Kidney tubule cell (primary cell): Measurements from ENCODE around the gene BCL7A.
A peak's percentile ranks its signal among the peaks of the same experiment; 100 is the strongest.

ENCODE experiments used
- DNase-seq: peaks from one replicate; pipeline ENCODE4 v3.0.0-alpha.2; 2018; ENCODE audit warnings: low spot score

BCL7A gene

DNA sequence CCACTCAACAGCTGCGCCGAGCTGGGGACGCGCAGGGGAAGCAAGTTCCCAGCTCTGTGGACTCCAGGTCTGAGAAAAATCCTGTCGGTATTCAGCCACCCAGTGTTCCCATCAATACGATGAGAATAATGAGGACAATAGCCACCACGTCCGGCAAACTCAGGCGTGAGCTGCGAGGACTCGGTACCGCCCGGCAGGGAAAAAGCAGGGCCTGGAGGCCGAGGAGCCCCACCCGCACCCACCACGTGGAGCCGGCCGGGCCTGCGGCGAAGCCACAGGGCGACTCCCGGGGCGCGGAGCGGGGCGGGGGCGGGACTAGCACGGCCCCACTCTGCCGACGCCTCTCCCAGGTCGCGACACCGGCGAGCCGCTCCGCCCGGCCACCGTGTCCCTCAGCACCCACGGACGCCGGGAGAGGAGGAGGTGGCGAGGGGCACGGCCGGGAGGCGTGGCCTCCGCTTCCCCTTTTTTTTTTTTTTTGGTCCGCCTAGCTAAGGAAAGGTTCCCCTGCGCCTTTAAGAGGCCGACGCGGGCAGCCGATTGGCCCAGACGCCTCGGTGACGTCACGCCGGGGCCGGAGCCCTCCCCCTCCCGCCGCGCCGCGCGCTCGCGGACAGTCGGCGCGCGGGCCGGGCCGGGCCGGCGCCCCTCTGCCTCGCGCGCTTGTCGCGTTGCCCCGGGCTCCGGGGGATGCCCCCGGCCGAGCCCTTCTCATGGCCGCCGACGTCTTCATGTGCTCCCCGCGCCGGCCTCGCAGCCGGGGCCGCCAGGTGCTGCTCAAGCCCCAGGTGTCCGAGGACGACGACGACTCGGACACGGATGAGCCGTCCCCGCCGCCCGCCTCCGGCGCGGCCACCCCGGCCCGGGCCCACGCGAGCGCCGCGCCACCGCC lies 56.7 kb downstream of the BCL7A start, which contains the start of gene MLXIP:
Gene MLXIP, plus strand, starts transcription at position 616 of the 892 bp plus-strand sequence. Its CDS starts 98 bp downstream, at position 714.
- peak; percentile 96 for DNase-seq

- peak; percentile 42 for DNase-seq
Measured at GRCh38 chr12:122079033-122079531, 57.4 kb downstream of the BCL7A start.

DNA sequence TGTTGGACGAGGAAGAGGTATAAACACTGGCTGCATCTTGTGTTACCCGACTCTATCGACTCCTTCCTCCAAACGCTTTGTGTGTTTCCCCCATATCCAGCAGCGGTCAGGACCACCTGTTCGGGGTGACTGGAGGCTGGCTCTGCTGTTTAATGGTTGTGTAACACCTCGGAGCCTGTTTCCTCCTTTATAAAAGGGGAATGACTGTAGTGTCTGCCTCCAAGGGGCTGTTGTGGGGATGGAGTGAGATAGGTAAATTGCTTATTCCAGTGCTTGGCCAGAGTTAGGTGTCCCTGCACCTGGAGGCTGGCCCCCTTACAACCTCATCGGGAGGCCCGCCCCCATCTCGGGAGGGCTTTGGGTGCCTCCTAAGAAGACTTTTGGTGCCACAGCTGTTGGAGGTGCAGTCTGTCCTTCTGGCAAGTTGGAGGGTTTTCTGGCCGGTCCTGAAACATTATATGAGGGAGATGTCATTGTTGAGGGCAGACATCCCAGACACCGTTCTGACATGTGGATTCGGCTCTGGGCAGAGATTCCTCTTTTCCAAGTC lies 57.9 kb downstream of the BCL7A start:
- no peak for DNase-seq

DNA sequence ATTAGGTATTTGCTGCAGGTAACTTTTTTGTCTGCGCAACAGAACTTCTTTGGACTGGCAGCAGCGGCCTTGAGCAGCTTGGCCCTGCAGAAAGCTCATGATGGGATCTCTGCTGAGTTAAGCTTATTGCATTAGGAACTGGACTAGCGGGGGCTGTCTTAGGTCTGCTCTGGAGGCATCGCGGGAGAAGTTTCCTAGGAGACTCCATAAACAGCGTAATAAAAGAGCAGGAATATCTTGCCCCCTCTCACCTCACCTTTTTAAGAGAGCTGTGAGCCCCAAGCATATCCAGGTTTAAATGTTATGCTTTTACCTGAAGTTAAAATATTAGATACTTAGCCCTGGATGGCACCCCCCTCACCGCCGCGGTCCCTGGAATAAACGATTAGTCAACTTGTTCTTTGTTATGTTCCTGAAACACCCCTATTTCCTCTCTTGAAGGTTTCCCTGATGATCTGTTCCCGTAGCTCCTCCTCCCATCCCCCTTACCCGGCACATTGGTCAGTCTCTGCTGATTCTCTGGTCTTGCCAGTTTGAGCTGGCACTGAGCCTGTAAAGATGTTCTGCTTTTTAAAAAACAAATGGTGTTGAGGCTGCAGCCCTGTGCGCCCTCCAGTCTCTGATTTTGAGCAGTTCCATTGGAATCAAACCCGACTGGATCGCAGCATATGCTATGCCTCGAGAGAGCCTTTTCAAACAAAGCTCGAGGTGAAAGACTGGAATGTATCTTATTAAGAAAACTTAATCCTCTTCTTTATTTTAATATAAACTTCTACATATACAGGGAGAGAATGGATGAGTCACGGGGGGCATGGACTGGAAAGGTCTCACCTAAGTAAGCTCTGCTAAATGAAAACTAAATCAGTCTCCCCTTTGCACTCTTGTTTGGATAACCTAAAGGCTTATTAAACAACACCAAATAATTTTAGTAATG lies 58.7 kb downstream of the BCL7A start:
- DNase-seq, result peak; percentile 93

DNA sequence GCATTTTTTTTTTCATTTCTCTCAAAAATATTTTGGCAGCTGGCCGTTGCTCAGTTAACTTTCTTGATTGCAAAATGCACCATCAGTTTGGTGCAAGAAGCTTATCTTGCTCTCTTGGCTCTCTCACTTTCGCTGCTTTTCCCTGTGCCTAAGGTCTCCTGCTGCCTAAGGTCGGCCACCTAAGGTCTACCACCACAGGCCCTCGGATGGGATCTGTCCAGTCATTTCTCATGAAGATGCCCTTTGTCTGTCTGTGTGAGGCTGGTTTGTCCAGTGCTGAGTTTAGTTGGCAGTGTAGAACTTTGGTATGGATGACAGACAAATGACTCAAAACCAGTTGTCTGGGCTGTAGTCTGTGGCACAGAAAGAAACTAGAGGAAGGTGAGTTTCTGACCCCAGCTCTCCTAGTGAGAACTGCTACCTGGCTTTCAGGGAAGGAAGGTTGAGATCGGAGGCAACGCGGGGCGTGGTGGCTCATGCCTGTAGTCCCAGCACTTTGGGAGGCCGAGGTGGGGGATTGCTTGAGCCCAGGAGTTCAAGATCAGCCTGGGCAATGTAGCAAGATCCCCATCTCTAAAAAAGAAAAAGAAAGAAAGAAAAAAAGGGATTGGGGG lies 59.5 kb downstream of the BCL7A start:
- DNase-seq, result peak; percentile 89

- DNase-seq, result peak; percentile 56
Measured at GRCh38 chr12:122081697-122082221, 60.1 kb downstream of the BCL7A start.

DNA sequence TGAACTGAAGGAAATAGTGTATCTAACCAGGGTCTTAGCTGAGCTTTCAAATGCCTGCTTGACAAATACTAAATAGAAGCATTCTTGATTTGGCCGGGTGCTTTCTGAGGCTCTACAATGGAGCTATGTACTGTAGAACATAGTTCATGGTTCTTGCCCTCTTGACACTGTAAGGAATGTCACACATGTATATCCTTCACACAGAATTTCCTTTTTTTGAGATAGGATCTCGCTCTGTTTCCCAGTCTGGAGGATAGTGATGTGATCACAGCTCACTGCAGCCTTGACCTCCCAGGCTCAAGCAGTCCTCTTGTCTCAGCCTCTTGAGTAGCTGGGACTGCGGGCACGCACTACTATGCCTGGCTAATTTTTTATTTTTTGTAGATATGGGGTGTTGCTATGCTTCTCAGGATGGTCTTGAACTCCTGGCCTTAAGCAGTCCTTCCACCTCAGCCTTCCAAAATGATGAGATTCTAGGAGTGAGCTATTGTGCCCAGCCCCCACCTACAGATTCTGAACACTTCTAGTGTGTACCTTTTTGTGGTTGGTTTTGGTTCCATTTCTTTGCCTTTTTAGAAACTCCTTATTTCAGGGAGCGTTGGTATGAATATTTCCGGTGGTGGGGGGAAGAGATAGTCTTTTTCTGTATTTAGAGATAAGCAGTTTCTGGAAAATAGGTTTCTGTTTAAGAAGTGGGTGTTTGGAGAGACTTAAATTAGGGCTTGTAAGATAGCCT lies 61.1 kb downstream of the BCL7A start:
- DNase-seq, result no peak

GRCh38 chr12:122084857-122085405 lies 63.2 kb downstream of the BCL7A start:
- DNase-seq, result no peak

- DNase-seq, result no peak
Measured at GRCh38 chr12:122085591-122085990, 63.9 kb downstream of the BCL7A start.

GRCh38 chr12:122086116-122086515 lies 64.4 kb downstream of the BCL7A start:
- no peak for DNase-seq

- no peak for DNase-seq
Measured at GRCh38 chr12:122086641-122087285, 65.1 kb downstream of the BCL7A start.

DNA sequence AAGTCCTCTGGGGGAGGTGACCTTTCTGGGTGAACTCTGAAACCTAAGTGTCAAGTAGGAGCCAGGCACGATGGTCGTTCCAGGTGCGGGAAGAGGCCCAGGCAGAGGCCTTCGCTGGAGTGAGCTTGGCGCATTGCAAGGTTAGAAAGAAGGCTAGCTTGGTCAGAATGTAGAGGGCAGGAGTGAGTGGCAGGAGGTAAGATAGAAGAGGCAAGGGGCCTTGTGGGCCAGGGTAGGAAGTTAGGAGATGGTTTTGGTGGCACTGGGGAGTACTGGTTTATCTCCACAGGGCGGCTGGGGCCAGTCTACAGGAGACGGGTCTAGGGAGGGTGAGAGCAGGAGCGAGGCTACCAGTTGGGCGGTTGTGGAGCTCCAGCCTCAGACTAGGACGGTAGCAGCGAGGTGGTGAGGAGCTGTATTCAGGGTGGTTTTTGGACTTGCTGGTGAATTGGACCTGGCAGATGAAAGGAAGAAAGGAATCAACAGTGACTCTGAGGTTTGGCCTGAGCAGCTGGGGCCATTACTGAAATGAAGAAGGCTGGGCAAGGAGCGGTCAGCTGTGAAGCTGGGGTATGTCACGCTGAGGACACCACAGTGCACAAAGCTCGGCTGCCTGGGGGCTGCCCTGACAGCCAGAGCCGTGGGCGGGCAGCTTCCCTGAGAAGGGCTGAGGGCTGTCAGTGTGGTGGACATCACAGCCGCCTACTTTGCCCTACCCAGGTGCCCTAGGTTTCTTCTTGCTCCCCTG lies 65.9 kb downstream of the BCL7A start:
- peak; percentile 22 for DNase-seq

DNA sequence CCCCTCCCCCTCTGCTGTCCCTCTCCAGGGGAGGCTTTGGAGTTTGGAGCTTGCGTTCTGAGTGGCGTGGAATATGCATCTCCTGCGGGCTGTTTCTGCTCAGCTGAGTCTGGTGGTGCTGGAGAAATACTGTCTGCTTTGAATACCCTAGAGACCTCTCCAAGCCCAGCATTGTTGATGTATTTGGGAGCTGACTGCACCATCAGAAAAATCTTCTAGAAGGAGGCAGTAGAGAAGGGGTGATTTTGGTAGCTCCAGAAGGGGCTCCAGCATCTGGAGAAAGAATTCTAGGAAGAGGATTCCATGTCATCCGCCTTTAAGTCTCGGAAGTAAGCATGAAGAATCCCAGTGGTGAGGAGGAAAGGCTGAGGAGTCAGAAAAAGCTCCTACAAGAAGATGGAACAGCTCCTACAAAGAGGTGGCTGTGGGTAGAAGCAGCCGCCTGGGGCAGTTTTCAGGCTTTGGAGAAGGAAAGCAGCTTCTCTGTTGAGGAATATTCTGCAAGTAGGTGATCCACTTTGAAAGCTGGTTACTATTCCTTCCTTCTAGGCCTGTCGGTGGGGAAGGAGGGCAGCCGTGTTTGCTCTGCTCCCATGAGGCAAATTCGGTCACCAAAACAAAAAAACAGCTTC lies 66.6 kb downstream of the BCL7A start:
- DNase-seq, result no peak

DNA sequence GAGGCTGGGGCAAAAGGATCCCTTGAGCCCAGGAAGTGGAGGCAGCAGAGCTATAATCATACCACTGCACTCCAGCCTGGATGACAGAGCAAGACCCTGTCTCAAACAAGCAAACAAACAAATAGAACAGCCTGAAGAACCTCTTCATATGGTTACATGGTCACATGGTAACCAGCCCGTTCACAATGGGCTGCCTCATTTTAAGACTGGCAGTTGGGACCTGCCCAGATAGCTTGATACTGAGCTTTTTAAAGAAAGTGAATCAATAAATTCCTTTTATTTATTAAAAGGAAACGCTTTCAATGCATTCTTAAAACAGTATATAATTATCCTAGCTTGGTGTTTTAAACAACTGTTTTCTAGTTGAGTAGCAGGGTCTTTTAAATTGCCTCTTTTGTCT lies 67.4 kb downstream of the BCL7A start:
- no peak for DNase-seq

GRCh38 chr12:122090759-122091515 lies 69.3 kb downstream of the BCL7A start:
- DNase-seq, result peak; percentile 63

GRCh38 chr12:122093098-122093883 lies 71.6 kb downstream of the BCL7A start:
- DNase-seq, result no peak

DNA sequence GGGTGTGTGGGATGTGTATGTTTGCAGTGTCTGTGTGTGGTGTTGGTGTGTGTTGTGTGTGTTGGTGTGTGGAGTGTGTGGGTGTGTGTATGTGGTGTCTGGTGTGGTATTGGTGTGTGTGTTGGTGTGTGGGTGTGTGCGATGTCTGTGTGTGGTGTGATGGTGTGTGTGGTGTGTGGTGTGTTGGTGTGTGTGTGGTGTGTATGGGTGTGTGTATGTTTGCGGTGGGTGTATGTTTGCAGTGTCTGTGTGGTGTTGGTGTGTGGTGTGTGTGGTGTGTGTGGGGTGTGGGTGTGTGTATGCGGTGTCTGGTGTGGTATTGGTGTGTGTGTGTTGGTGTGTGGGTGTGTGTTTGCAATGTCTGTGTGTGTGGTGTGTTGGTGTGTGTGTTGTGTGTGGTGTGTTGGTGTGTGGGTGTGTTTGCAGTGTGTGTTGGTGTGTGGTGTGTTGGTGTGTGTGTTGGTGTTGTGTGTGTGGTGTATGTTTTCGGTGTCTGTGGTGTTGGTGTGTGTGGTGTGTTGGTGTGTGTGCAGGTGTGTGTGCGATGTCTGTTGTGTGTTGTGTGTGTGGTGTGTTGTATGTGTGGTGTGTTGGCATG lies 72.6 kb downstream of the BCL7A start:
- no peak for DNase-seq
